Colonic mucosa (tissue), 4 donors: ENCODE data around the gene BCL11B. TPM values are rescaled to one million over a fixed set of nuclear protein-coding genes. Genes with fewer than 3 reads are reported as not detected.

Experiments
- DNase-seq: peaks from one replicate; pipeline ENCODE4 v3.0.0-alpha.2; 2020
- H3K27ac ChIP-seq: fragments of 200-600 bp; one replicate; pipeline ENCODE4 v1.8.0; 2021
- H3K27me3 ChIP-seq: fragments of 200-600 bp; one replicate; pipeline ENCODE4 v1.8.0; 2021
- H3K36me3 ChIP-seq: fragments of 200-600 bp; one replicate; pipeline ENCODE4 v1.8.0; 2021
- H3K4me1 ChIP-seq: fragments of 200-600 bp; one replicate; pipeline ENCODE4 v1.8.0; 2021; ENCODE audit warnings: mild to moderate bottlenecking
- H3K4me3 ChIP-seq: fragments of 200-600 bp; one replicate; pipeline ENCODE4 v1.8.0; 2021
- H3K9ac ChIP-seq, 2 donors: one replicate each; pipeline ENCODE4 v1.7.0; 2013; ENCODE audit warnings: control low read depth in 2 of 2, low read depth in 2 of 2, low read length in 2 of 2
- H3K9me3 ChIP-seq: fragments of 200-600 bp; one replicate; pipeline ENCODE4 v1.8.0; 2021
- intact Hi-C: fragments of 100-400 bp; cut with DNase I; formaldehyde crosslinking; loops from one replicate; pipeline ENCODE4 v1.14.1; 2022
- total RNA-seq, 2 donors: library from RNA; stranded (reverse); fragmentation: NEBNext Ultra II Directional in 1 of 2; extraction: Animal tissue kit (Norgen Biotek cat#: 25700) in 1 of 2; gene quantifications; one replicate each; pipeline ENCODE4 v1.2.1, GENCODE V29; 2021
- TF ChIP-seq, protein P1 (sequence below): fragments of 200-600 bp; IDR thresholded peaks from one replicate; pipeline ENCODE4 v1.8.0; 2022; ENCODE audit warnings: antibody characterized with exemption, mild to moderate bottlenecking
- donor health status: healthy.
- donor health status: DM: no; HTN: no; CAD: no.
- donor health status: DM: no; HTN: no; CAD: no.

Gene BCL11B
- total RNA-seq, 2 donors from 2014 or later, result 5.6 to 10.4 TPM

DNA sequence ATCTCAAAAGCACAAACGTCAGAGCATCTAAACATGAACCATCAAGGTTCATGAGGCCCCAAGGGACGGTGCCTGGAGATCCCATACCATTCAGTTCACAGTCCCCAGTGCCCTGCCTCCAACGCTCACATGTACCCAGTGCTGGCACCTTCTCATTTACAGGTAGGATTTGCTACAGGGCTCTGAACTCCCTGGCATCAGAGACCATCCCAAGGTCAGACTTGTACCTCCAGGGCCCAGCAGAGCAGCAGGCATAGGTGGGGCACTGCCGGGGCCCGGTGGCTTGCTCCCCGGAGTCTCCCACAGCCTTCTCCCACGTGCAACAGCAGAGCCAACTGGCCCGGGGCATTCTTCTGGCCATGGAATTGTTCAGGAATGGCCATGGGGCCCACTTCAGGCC lies 114.8 kb downstream of the BCL11B start:
- DNase-seq, result no peak
- TF ChIP-seq, protein P1, sequence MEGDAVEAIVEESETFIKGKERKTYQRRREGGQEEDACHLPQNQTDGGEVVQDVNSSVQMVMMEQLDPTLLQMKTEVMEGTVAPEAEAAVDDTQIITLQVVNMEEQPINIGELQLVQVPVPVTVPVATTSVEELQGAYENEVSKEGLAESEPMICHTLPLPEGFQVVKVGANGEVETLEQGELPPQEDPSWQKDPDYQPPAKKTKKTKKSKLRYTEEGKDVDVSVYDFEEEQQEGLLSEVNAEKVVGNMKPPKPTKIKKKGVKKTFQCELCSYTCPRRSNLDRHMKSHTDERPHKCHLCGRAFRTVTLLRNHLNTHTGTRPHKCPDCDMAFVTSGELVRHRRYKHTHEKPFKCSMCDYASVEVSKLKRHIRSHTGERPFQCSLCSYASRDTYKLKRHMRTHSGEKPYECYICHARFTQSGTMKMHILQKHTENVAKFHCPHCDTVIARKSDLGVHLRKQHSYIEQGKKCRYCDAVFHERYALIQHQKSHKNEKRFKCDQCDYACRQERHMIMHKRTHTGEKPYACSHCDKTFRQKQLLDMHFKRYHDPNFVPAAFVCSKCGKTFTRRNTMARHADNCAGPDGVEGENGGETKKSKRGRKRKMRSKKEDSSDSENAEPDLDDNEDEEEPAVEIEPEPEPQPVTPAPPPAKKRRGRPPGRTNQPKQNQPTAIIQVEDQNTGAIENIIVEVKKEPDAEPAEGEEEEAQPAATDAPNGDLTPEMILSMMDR, result no peak
- Histone ChIP-seq H3K9me3 (no peaks in the 10 kb centered on the region), H3K9ac (no peak overlapping the region), H3K36me3 (no peaks in the 10 kb centered on the region), H3K4me3 (no peak overlapping the region), H3K27ac (no peak overlapping the region), H3K27me3 (no peaks in the 10 kb centered on the region), H3K4me1 (no peaks in the 10 kb centered on the region)
- intact Hi-C loops, result no loop called here

DNA sequence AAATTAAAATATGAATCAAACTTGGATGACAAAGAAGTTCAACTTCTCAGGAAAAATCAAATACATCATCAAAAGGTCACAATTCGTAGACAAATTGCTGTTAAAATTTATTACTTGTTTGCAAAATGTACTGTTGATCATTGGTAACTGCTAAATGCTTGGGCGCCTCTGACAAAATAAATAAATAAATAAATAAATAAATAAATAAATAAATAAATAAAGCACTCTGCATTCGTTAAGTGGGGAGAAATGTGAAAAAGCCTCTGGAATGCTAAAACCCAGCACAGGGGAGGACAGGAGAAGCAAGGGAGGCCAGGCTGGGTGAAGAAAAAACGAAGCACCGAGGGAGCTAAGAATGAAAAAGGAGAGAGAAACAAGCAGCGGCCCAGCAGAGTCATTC lies 115.2 kb downstream of the BCL11B start:
- Histone ChIP-seq H3K36me3 (no peaks in the 10 kb centered on the region), H3K9me3 (no peaks in the 10 kb centered on the region)

DNA sequence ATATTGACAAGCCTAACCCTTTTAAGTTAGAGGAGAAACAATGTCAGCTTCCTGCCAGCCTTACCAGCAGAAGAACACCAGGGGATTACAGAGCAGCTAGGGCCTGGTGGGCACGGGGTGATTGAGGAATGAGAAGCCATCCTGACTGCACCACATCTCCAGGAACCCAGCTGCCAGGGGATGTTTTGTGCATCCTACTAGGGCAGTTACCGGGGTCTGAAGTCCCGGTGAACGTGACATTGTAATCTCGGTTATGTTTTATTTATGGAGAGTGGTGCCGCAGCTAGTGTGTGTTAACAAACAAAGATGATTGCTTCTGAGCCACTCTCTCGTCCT lies 115.9 kb downstream of the BCL11B start:
- no peaks in the 10 kb centered on the region for H3K9me3 ChIP-seq
- H3K27ac ChIP-seq, result no peak overlapping the region
- intact Hi-C loops, result no loop called here
- H3K9ac ChIP-seq, result no peak overlapping the region
- H3K4me1 ChIP-seq, result no peaks in the 10 kb centered on the region
- TF ChIP-seq, protein P1, result no peak
- no peak overlapping the region for H3K4me3 ChIP-seq
- DNase-seq, result no peak
- no peaks in the 10 kb centered on the region for H3K36me3 ChIP-seq
- no peaks in the 10 kb centered on the region for H3K27me3 ChIP-seq

More for the DNA sequence above, 115.2 kb downstream of the BCL11B start:
- Histone ChIP-seq H3K9ac (no peak overlapping the region), H3K27ac (no peak overlapping the region), H3K4me3 (no peak overlapping the region), H3K4me1 (no peaks in the 10 kb centered on the region), H3K27me3 (no peaks in the 10 kb centered on the region)
- intact Hi-C loops, result no loop called here
- TF ChIP-seq, protein P1, result no peak
- no peak for DNase-seq

DNA sequence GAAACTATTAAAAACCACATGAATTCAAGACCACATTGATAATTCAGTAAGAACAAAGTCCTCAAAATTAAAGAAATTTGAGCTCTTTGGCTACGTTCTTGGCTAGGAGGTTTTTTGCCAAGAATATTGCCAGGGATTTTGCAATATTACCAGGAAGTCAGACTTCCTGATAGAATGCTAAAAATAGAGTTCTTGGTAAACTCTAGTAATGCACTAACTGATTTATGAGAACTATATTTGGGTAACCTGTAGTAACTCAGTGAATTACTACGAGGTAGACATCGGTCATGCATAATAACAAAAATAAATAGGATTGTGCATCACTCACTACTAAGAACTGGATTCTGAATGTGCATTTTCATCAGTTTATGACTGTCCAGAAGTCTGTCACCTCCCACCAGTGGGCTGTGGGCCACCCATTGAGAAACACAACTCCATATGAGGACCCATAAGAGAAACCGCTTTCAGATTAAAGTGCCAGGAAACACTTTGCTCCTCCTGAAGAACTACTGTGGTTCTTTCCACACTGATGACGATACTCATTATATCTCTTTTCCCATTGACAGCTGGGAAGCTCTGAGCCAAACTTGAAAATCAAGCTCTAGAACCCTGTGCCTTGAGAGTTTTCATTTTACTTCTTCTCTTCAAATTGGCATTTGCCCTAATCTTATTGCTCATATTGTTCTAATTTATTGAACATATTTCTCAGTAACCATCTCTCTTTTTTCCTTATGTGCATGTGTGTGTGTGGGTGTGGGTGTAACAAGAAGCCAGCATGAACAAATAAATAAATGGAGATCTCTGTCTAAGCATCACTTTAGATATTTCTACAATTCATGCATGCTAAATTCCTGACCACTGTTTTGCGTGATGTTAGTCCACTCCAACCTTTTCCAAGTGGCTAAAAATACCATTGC lies 116.6 kb downstream of the BCL11B start:
- H3K27me3 ChIP-seq, result no peaks in the 10 kb centered on the region
- H3K9ac ChIP-seq, result no peak overlapping the region
- H3K36me3 ChIP-seq, result no peaks in the 10 kb centered on the region
- no peak for DNase-seq
- H3K27ac ChIP-seq, result no peak overlapping the region
- intact Hi-C loops, result no loop called here
- H3K9me3 ChIP-seq, result no peaks in the 10 kb centered on the region
- no peak overlapping the region for H3K4me3 ChIP-seq
- TF ChIP-seq, protein P1, result no peak
- H3K4me1 ChIP-seq, result no peaks in the 10 kb centered on the region

DNA sequence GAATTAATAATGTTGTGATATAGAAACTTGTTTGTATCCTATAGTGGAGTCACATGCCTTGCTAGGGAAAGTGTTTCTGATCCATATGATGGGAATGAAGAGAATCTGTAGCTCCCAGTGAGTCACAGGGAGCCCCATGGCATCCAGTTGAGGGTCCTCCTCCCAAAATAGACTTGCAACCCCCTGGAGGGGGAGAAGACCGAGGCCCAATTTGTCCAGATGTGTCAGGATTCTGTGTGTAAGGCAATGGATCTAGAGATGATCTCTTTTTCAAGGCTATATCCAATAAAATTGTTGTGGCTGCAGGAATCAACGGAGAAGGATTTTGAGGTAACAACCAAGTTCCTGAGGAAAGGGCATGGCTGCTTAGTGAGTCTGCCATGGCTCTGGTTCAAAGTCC lies 121.8 kb downstream of the BCL11B start:
- Histone ChIP-seq H3K27me3 (no peaks in the 10 kb centered on the region), H3K4me1 (no peaks in the 10 kb centered on the region), H3K9me3 (no peaks in the 10 kb centered on the region), H3K27ac (no peak overlapping the region), H3K36me3 (no peaks in the 10 kb centered on the region), H3K9ac (no peak overlapping the region), H3K4me3 (no peak overlapping the region)
- no peak for DNase-seq
- intact Hi-C loops, result no loop called here
- TF ChIP-seq, protein P1, result no peak
